Neural cell (in vitro differentiated cells): ENCODE data around the gene ARID1B.

Source experiments
- EZH2 ChIP-seq: fragments of 200-600, 300-800 bp; shearing (Covaris generic), sonication (generic); IDR thresholded peaks from 2 replicates; pipeline ENCODE4 v1.6.1; 2014; ENCODE audit warnings: antibody characterized with exemption, low read length, borderline replicate concordance, mild to moderate bottlenecking; ENCODE audit not compliant: insufficient read depth, poor library complexity, severe bottlenecking
- RAD21 ChIP-seq: fragments of 450-650 bp; conservative IDR thresholded peaks from 2 replicates; pipeline ENCODE4 v1.6.1; 2014; ENCODE audit warnings: antibody characterized with exemption, mild to moderate bottlenecking, moderate library complexity
- TF ChIP-seq, protein P1 (sequence below): fragments of 450-650 bp; IDR thresholded peaks from 2 replicates; pipeline ENCODE4 v1.5.1; 2014; ENCODE audit warnings: antibody characterized with exemption, mild to moderate bottlenecking, moderate library complexity; ENCODE audit not compliant: poor library complexity, severe bottlenecking
- TF ChIP-seq, protein P2 (sequence below): IDR thresholded peaks from 2 replicates; pipeline ENCODE4 v1.6.1; 2012; ENCODE audit warnings: borderline replicate concordance

- TF ChIP-seq EZH2: no peak
- TF ChIP-seq, protein P1, sequence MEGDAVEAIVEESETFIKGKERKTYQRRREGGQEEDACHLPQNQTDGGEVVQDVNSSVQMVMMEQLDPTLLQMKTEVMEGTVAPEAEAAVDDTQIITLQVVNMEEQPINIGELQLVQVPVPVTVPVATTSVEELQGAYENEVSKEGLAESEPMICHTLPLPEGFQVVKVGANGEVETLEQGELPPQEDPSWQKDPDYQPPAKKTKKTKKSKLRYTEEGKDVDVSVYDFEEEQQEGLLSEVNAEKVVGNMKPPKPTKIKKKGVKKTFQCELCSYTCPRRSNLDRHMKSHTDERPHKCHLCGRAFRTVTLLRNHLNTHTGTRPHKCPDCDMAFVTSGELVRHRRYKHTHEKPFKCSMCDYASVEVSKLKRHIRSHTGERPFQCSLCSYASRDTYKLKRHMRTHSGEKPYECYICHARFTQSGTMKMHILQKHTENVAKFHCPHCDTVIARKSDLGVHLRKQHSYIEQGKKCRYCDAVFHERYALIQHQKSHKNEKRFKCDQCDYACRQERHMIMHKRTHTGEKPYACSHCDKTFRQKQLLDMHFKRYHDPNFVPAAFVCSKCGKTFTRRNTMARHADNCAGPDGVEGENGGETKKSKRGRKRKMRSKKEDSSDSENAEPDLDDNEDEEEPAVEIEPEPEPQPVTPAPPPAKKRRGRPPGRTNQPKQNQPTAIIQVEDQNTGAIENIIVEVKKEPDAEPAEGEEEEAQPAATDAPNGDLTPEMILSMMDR: no peak
- TF ChIP-seq, protein P2, sequence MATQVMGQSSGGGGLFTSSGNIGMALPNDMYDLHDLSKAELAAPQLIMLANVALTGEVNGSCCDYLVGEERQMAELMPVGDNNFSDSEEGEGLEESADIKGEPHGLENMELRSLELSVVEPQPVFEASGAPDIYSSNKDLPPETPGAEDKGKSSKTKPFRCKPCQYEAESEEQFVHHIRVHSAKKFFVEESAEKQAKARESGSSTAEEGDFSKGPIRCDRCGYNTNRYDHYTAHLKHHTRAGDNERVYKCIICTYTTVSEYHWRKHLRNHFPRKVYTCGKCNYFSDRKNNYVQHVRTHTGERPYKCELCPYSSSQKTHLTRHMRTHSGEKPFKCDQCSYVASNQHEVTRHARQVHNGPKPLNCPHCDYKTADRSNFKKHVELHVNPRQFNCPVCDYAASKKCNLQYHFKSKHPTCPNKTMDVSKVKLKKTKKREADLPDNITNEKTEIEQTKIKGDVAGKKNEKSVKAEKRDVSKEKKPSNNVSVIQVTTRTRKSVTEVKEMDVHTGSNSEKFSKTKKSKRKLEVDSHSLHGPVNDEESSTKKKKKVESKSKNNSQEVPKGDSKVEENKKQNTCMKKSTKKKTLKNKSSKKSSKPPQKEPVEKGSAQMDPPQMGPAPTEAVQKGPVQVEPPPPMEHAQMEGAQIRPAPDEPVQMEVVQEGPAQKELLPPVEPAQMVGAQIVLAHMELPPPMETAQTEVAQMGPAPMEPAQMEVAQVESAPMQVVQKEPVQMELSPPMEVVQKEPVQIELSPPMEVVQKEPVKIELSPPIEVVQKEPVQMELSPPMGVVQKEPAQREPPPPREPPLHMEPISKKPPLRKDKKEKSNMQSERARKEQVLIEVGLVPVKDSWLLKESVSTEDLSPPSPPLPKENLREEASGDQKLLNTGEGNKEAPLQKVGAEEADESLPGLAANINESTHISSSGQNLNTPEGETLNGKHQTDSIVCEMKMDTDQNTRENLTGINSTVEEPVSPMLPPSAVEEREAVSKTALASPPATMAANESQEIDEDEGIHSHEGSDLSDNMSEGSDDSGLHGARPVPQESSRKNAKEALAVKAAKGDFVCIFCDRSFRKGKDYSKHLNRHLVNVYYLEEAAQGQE: no peak
- no peak for TF ChIP-seq RAD21
Observed at GRCh38 chr6:156910011-156910334, 132.8 kb downstream of the ARID1B start.
